ENCODE measurements around the gene CTAG1A.
"Not testable (repeated sequence)": the region's sequence is repeated elsewhere in the genome, so short reads cannot be mapped to it uniquely, and the experiment has no call there.

The CTAG1A gene

GRCh38 chrX:154573061-154573460 is 11.9 kb upstream of the CTAG1A start:
- not testable (repeated sequence) for DNase-seq

GRCh38 chrX:154575076-154575475 is 9.9 kb upstream of the CTAG1A start:
- not testable (repeated sequence) for DNase-seq

- not testable (repeated sequence) for DNase-seq
These were observed 1.9 kb upstream of the CTAG1A start for GRCh38 chrX:154582994-154583393.

GRCh38 chrX:154590415-154590814 is 5.5 kb downstream of the CTAG1A start:
- DNase-seq: not testable (repeated sequence)

GRCh38 chrX:154592505-154592904 is 7.6 kb downstream of the CTAG1A start:
- no peak for DNase-seq

GRCh38 chrX:154593201-154593600 is 8.3 kb downstream of the CTAG1A start:
- no peak for DNase-seq

GRCh38 chrX:154594491-154594890 is 9.6 kb downstream of the CTAG1A start:
- DNase-seq: no peak

GRCh38 chrX:154595559-154596249 is 10.8 kb downstream of the CTAG1A start:
- DNase-seq: peak; percentile 7

GRCh38 chrX:154596290-154596929 is 11.5 kb downstream of the CTAG1A start:
- peak; percentile 90 for DNase-seq

GRCh38 chrX:154597221-154597620 is 12.3 kb downstream of the CTAG1A start:
- DNase-seq: no peak

- DNase-seq: no peak
These were observed 13.7 kb downstream of the CTAG1A start for GRCh38 chrX:154598656-154599055.

- no peak for DNase-seq
These were observed 14.6 kb downstream of the CTAG1A start for GRCh38 chrX:154599531-154599930.

GRCh38 chrX:154600759-154601374 is 15.9 kb downstream of the CTAG1A start:
- DNase-seq: peak; percentile 48

- DNase-seq: no peak
These were observed 17.3 kb downstream of the CTAG1A start for GRCh38 chrX:154602226-154602625.

GRCh38 chrX:154602766-154603437 is 18.0 kb downstream of the CTAG1A start:
- no peak for DNase-seq

- DNase-seq: peak; percentile 54
These were observed 18.8 kb downstream of the CTAG1A start for GRCh38 chrX:154603438-154604430.

- DNase-seq: no peak
These were observed 20.6 kb downstream of the CTAG1A start for GRCh38 chrX:154605566-154605965.

GRCh38 chrX:154607370-154607769 is 22.4 kb downstream of the CTAG1A start:
- DNase-seq: no peak

- not testable (repeated sequence) for DNase-seq
These were observed 23.0 kb downstream of the CTAG1A start for GRCh38 chrX:154607976-154608375.

GRCh38 chrX:154608823-154609222 is 23.9 kb downstream of the CTAG1A start:
- DNase-seq: not testable (repeated sequence)

- DNase-seq: not testable (repeated sequence)
These were observed 26.2 kb downstream of the CTAG1A start for GRCh38 chrX:154611146-154611545.

GRCh38 chrX:154613586-154613985 is 28.7 kb downstream of the CTAG1A start:
- DNase-seq: not testable (repeated sequence)

Data from fibroblast of skin of scalp (primary cell).